Measurements from ENCODE around the gene OTUD1. TPM values are rescaled to one million over a fixed set of nuclear protein-coding genes. Genes with fewer than 3 reads are reported as not detected.

The OTUD1 gene
- total and polyA plus RNA-seq, 2 of the 4 experiments (the other 2 are of a cell fraction): 1.3 to 1.4 TPM

- in situ Hi-C loops (cut with MboI; ENCODE audit: low sequenced_read_pairs): no loop called here
- Histone ChIP-seq H4K5ac (ENCODE audit: low read depth, low read length) (no peak overlapping the region), H3K4me1 (ENCODE audit: control insufficient read depth, insufficient read depth, low read length) (no peaks in the 10 kb centered on the region), H4K20me1 (ENCODE audit: insufficient read depth, low read length) (no peaks in the 10 kb centered on the region), H4K8ac (ENCODE audit: low read depth in 2 of 2, low read length in 2 of 2) (no peak overlapping the region), H3K14ac (replicated peaks; ENCODE audit: low read depth, low read length) (no peak overlapping the region), H2AK5ac (ENCODE audit: low read depth, low read length) (no peak overlapping the region), H3K4ac (ENCODE audit: low read depth, low read length) (no peak overlapping the region), H3K56ac (ENCODE audit: extremely low read depth, insufficient read depth, low read length) (no peak overlapping the region), H3K36me3 (ENCODE audit: control insufficient read depth, insufficient read depth, low read length) (no peaks in the 10 kb centered on the region), H3K4me2 (ENCODE audit: low read depth, low read length) (no peak overlapping the region), H3K23ac (ENCODE audit: low read depth, low read length) (no peak overlapping the region), H3K27ac (ENCODE audit: insufficient read depth, low read length) (no peak overlapping the region), H3K79me1 (ENCODE audit: low read depth in 1 of 2, low read length in 2 of 2) (no peaks in the 10 kb centered on the region), H3K9me3 (ENCODE audit: control insufficient read depth, insufficient read depth, low read length) (no peaks in the 10 kb centered on the region), H2BK120ac (ENCODE audit: low read depth, low read length) (no peak overlapping the region), H3K9me1 (ENCODE audit: insufficient read depth, low read length) (no peaks in the 10 kb centered on the region), H2BK15ac (ENCODE audit: low read depth, low read length) (no peak overlapping the region), H3K27me3 (ENCODE audit: control insufficient read depth, insufficient read depth, low read length) (no peaks in the 10 kb centered on the region), H2BK20ac (ENCODE audit: low read depth, low read length) (no peak overlapping the region), H3K18ac (ENCODE audit: low read depth, low read length) (no peak overlapping the region), H2AFZ (replicated peaks; ENCODE audit: low read length, poor library complexity) (no peak overlapping the region), H2BK5ac (ENCODE audit: low read depth, low read length, poor library complexity, severe bottlenecking) (no peak overlapping the region), H3K9ac (ENCODE audit: low read depth, low read length) (no peak overlapping the region), H4K91ac (ENCODE audit: insufficient read depth, low read depth, low read length) (no peak overlapping the region), H3K4me3 (ENCODE audit: insufficient read depth, low read depth, low read length) (no peak overlapping the region), H2AK9ac (replicated peaks; ENCODE audit: low read depth, low read length, poor library complexity) (no peak overlapping the region)
- ChIA-PET POLR2A (ENCODE audit: unreplicated experiment) (no interaction called here), CTCF (no interaction called here)
- no TSS peak for BruUV-seq (replicated peaks)
- dilution Hi-C loops (cut with HindIII; ENCODE audit: low sequenced_read_pairs, unreplicated experiment): no loop called here
- no peak for ATAC-seq (ENCODE audit: low read depth)
- intact Hi-C loops (cut with micrococcal nuclease): no loop called here
- DNase-seq: no peak
- TF ChIP-seq, protein P1, sequence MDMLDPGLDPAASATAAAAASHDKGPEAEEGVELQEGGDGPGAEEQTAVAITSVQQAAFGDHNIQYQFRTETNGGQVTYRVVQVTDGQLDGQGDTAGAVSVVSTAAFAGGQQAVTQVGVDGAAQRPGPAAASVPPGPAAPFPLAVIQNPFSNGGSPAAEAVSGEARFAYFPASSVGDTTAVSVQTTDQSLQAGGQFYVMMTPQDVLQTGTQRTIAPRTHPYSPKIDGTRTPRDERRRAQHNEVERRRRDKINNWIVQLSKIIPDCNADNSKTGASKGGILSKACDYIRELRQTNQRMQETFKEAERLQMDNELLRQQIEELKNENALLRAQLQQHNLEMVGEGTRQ (IDR thresholded peaks at IDR 0.05; ENCODE audit: low read depth, low read length): no peak
- no peak for TF ChIP-seq RCOR1 (IDR thresholded peaks at IDR 0.05; ENCODE audit: insufficient replicate concordance, low read length)
- TF ChIP-seq RAD21 (IDR thresholded peaks at IDR 0.05; ENCODE audit: low read length): no peak
- TF ChIP-seq NFE2L2 (IDR thresholded peaks at IDR 0.05; ENCODE audit: low read depth, low read length): no peak
- no peak for TF ChIP-seq CHD1 (IDR thresholded peaks at IDR 0.05; ENCODE audit: low read depth, low read length)
- TF ChIP-seq BHLHE40 (IDR thresholded peaks at IDR 0.05; ENCODE audit: low read depth, low read length): no peak
- TF ChIP-seq MXI1 (IDR thresholded peaks at IDR 0.05; ENCODE audit: borderline replicate concordance, low read depth, low read length): no peak
- no peak for TF ChIP-seq POLR2A (IDR thresholded peaks at IDR 0.05; ENCODE audit: low read depth, low read length)
- TF ChIP-seq, protein P2, sequence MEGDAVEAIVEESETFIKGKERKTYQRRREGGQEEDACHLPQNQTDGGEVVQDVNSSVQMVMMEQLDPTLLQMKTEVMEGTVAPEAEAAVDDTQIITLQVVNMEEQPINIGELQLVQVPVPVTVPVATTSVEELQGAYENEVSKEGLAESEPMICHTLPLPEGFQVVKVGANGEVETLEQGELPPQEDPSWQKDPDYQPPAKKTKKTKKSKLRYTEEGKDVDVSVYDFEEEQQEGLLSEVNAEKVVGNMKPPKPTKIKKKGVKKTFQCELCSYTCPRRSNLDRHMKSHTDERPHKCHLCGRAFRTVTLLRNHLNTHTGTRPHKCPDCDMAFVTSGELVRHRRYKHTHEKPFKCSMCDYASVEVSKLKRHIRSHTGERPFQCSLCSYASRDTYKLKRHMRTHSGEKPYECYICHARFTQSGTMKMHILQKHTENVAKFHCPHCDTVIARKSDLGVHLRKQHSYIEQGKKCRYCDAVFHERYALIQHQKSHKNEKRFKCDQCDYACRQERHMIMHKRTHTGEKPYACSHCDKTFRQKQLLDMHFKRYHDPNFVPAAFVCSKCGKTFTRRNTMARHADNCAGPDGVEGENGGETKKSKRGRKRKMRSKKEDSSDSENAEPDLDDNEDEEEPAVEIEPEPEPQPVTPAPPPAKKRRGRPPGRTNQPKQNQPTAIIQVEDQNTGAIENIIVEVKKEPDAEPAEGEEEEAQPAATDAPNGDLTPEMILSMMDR (conservative IDR thresholded peaks at IDR 0.05; ENCODE audit: low read depth, low read length): no peak
- no peak for TF ChIP-seq RFX5 (IDR thresholded peaks at IDR 0.05; ENCODE audit: low read depth, low read length)
- no peak for TF ChIP-seq SMC3 (IDR thresholded peaks at IDR 0.05; ENCODE audit: low read depth, low read length)
- no peak for TF ChIP-seq CEBPB (IDR thresholded peaks at IDR 0.05; ENCODE audit: low read depth, low read length)
- no peak for TF ChIP-seq MAFK (IDR thresholded peaks at IDR 0.05; ENCODE audit: low read depth, low read length)
- TF ChIP-seq FOS (IDR thresholded peaks at IDR 0.05; ENCODE audit: low read depth, low read length): no peak
- TF ChIP-seq, protein P3, sequence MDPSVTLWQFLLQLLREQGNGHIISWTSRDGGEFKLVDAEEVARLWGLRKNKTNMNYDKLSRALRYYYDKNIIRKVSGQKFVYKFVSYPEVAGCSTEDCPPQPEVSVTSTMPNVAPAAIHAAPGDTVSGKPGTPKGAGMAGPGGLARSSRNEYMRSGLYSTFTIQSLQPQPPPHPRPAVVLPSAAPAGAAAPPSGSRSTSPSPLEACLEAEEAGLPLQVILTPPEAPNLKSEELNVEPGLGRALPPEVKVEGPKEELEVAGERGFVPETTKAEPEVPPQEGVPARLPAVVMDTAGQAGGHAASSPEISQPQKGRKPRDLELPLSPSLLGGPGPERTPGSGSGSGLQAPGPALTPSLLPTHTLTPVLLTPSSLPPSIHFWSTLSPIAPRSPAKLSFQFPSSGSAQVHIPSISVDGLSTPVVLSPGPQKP (IDR thresholded peaks at IDR 0.05; ENCODE audit: borderline replicate concordance, low read depth, low read length): no peak
- TF ChIP-seq MAZ (IDR thresholded peaks at IDR 0.05; ENCODE audit: borderline replicate concordance, low read depth, low read length): no peak
- WGBS, 2 experiments (ENCODE audit: extremely low coverage in 2 of 2, insufficient read length in 1 of 2): 62% methylated on average over 3 of the region's 6 CpGs; no CpG with 5 or more reads in 1 of the 2 experiments
Measured at GRCh38 chr10:23459308-23459939, 20.5 kb downstream of the OTUD1 start.

All from IMR-90 (cell line).